Measurements from ENCODE around the gene SULT1C2. TPM values are rescaled to one million over a fixed set of nuclear protein-coding genes. Genes with fewer than 3 reads are reported as not detected.

SULT1C2 gene
- total RNA-seq, 1 donor from 2014 or later, result 4.2 TPM

DNA sequence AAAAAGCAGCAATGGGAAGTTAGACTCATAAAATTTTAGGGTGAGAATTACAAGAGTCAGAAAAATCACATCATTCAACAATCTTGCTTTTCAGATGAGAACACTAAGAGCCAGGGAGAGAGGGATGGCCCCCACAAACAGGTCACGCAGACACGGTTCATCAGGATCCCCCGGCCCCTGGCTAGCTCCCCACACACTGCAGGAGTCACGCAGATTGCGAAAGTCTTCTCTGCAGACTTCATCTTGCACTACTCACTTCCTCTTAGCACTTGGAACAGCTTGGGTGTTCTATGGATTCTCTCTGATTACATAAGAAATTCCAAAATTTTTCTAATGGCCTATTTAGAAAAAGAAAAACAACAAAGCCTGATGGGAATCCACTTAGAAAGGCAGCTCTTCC is 21.6 kb upstream of the SULT1C2 start:
- TF ChIP-seq, protein P1, sequence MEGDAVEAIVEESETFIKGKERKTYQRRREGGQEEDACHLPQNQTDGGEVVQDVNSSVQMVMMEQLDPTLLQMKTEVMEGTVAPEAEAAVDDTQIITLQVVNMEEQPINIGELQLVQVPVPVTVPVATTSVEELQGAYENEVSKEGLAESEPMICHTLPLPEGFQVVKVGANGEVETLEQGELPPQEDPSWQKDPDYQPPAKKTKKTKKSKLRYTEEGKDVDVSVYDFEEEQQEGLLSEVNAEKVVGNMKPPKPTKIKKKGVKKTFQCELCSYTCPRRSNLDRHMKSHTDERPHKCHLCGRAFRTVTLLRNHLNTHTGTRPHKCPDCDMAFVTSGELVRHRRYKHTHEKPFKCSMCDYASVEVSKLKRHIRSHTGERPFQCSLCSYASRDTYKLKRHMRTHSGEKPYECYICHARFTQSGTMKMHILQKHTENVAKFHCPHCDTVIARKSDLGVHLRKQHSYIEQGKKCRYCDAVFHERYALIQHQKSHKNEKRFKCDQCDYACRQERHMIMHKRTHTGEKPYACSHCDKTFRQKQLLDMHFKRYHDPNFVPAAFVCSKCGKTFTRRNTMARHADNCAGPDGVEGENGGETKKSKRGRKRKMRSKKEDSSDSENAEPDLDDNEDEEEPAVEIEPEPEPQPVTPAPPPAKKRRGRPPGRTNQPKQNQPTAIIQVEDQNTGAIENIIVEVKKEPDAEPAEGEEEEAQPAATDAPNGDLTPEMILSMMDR (conservative IDR thresholded peaks at IDR 0.05), result no peak
- H3K36me3 Mint-ChIP-seq, result no peaks in the 10 kb centered on the region
- H3K27ac Mint-ChIP-seq, result no peak overlapping the region
- peaks cover 7% of the 10 kb centered on the region for H3K4me1 Mint-ChIP-seq (ENCODE audit: unreplicated experiment)
- no peaks in the 10 kb centered on the region for H3K9me3 Mint-ChIP-seq
- no peak for DNase-seq (ENCODE audit: extremely low spot score, unreplicated experiment)
- no peak overlapping the region for H3K4me3 Mint-ChIP-seq
- H3K27me3 Mint-ChIP-seq, result no peaks in the 10 kb centered on the region

DNA sequence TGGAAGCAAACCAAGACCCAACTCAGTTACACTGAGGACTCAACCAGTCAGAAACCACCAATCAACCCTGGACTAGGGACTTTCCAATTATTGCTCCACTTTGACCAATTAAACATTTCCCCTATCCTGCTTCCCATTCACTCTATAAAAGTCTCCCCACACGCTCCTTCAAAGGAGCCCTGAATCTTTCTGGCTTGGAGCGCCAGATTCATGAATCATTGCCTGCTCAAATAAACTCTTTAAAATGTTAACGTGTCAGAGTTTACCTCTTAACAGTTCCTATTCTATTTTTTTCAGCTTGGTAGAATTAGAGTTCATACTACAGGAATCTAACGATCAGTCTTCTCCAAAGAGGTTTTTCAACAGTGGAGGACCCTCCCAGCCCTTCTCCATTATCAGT is 20.7 kb upstream of the SULT1C2 start:
- no peaks in the 10 kb centered on the region for H3K27me3 Mint-ChIP-seq
- H3K4me1 Mint-ChIP-seq (ENCODE audit: unreplicated experiment), result peaks cover 7% of the 10 kb centered on the region
- TF ChIP-seq, protein P1 (conservative IDR thresholded peaks at IDR 0.05), result no peak
- no peaks in the 10 kb centered on the region for H3K9me3 Mint-ChIP-seq
- no peak for DNase-seq (ENCODE audit: extremely low spot score, unreplicated experiment)
- H3K36me3 Mint-ChIP-seq, result no peaks in the 10 kb centered on the region
- H3K27ac Mint-ChIP-seq, result no peak overlapping the region
- H3K4me3 Mint-ChIP-seq, result no peak overlapping the region

DNA sequence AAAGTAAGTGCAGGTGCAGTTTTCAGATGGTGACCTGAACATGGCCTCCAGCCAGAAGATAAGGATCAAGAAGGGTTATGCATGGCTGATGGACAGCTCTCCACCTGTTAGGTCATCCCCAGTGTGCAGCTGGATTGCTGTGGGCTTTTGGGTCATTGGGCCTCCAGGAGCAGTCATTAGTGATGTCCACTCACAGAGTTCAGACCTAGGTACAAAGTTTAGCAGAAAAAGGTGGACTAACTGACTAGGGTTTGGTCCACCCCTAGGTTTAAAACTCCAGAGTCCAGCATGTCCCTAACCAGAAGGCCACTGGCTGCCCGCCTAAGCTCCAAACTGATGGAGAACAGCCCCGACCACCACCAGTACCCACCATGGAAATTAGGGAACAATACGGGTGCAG is 18.3 kb upstream of the SULT1C2 start:
- TF ChIP-seq, protein P1 (conservative IDR thresholded peaks at IDR 0.05), result no peak
- H3K9me3 Mint-ChIP-seq, result no peaks in the 10 kb centered on the region
- H3K4me3 Mint-ChIP-seq, result no peak overlapping the region
- no peaks in the 10 kb centered on the region for H3K36me3 Mint-ChIP-seq
- peaks cover 7% of the 10 kb centered on the region for H3K4me1 Mint-ChIP-seq (ENCODE audit: unreplicated experiment)
- H3K27me3 Mint-ChIP-seq, result no peaks in the 10 kb centered on the region
- no peak overlapping the region for H3K27ac Mint-ChIP-seq
- DNase-seq (ENCODE audit: extremely low spot score, unreplicated experiment), result no peak

DNA sequence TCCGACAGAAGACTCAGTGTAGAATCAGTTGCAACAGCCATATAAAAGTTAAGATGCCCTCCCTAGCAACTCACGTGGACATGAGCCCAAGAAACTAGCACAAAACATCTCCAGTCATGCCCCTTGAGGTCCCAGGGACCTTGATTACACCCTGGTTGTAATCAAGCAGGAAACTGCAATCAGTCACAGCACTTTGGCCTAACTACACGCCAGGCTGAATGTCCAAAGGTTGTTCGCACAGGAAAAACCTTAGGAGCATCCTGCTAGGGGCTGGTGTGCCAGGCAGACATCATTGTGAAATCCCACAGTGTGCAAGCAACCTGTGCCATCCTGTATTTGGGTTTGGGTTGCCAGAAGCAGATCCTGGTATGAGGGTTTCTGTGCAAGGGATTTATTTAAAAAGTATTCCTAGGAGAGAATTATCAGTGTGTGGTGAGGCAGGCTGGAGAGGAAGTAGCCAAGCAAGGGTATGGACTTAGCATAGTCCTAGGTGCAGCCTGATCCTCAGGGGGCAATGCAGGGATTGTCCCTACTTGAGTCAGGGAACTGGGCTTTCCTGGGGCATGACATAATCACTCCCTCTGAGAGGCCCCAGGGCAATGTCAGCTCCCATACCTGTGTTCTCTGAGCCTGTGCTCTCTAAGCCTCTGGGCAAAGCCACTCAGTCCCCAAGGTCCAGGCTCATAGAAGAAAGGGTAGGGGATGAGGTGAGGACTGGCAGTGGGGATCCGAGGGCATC is 17.8 kb upstream of the SULT1C2 start:
- TF ChIP-seq, protein P1 (conservative IDR thresholded peaks at IDR 0.05), result no peak
- H3K27ac Mint-ChIP-seq, result no peak overlapping the region
- no peak for DNase-seq (ENCODE audit: extremely low spot score, unreplicated experiment)
- no peaks in the 10 kb centered on the region for H3K9me3 Mint-ChIP-seq
- no peaks in the 10 kb centered on the region for H3K36me3 Mint-ChIP-seq
- no peak overlapping the region for H3K4me3 Mint-ChIP-seq
- peaks cover 7% of the 10 kb centered on the region for H3K4me1 Mint-ChIP-seq (ENCODE audit: unreplicated experiment)
- no peaks in the 10 kb centered on the region for H3K27me3 Mint-ChIP-seq

DNA sequence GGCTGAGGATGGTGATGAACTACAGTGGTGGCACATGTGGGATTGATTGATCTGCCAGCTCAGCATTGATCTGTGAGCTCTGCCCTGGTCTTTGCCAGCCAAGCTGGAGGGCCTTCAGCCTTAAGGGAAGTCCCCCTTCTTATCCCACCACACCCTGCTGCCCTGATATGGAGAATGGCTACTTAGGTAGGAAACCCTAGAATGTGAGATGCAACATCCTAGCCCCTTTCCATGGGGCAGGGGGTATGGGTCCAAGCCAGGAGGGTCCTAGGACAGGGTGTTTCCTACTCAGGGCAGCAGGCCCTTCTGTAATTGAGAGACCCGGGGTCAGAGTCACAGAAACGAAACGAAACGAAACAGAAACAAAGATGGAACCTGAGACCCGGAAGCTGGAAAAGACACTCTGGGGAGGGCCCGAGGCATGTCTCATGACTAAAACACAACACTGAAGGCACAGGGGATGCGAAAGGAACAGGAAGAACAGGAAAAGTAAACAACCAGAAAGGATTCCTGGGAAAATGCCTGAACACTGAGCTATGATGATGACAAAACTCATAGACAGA is 16.9 kb upstream of the SULT1C2 start:
- TF ChIP-seq, protein P1 (conservative IDR thresholded peaks at IDR 0.05), result no peak
- no peaks in the 10 kb centered on the region for H3K36me3 Mint-ChIP-seq
- peaks cover 2% of the 10 kb centered on the region for H3K4me1 Mint-ChIP-seq (ENCODE audit: unreplicated experiment)
- H3K27ac Mint-ChIP-seq, result peak overlapping the region; percentile 26
- no peaks in the 10 kb centered on the region for H3K9me3 Mint-ChIP-seq
- H3K27me3 Mint-ChIP-seq, result no peaks in the 10 kb centered on the region
- DNase-seq (ENCODE audit: extremely low spot score, unreplicated experiment), result no peak
- H3K4me3 Mint-ChIP-seq, result no peak overlapping the region
